ENCODE results near the gene NRDE2.

GRCh38 chr14:90375934-90376333 is 44.2 kb upstream of the NRDE2 start:
- TF ChIP-seq CTCF (IDR thresholded peaks at IDR 0.05) (no peak), POLR2A (IDR thresholded peaks at IDR 0.05) (no peak), EP300 (IDR thresholded peaks at IDR 0.05; ENCODE audit: low read depth) (no peak)

All from transverse colon (tissue), 3 donors.